MM.1S (cell line): ENCODE data around the gene MUC5B.

ENCODE experiments used
- DNase-seq: peaks from one replicate; pipeline ENCODE4 v3.0.0-alpha.2; 2015
- H2AFZ ChIP-seq: fragments of 300-600 bp; sonication (generic); 2 replicates; pipeline ENCODE4 v1.6.0; 2016; ENCODE audit warnings: antibody characterized with exemption, low read length
- H3F3A ChIP-seq: fragments of 300-600 bp; sonication (generic); 2 replicates; pipeline ENCODE4 v1.6.1; 2016; ENCODE audit warnings: mild to moderate bottlenecking, antibody characterized with exemption, low read length, moderate library complexity, mixed read lengths; ENCODE audit not compliant: insufficient read depth
- H3K27ac ChIP-seq: fragments of 300-600 bp; sonication (generic); 2 replicates; pipeline ENCODE4 v1.5.1; 2016; ENCODE audit warnings: mild to moderate bottlenecking, low read length
- H3K27me3 ChIP-seq: fragments of 300-600 bp; sonication (generic); replicated peaks from 2 replicates; pipeline ENCODE4 v1.6.0; 2016; ENCODE audit warnings: low read length; ENCODE audit not compliant: insufficient read depth
- H3K36me3 ChIP-seq: fragments of 300-600 bp; sonication (generic); replicated peaks from 2 replicates; pipeline ENCODE4 v1.6.1; 2016; ENCODE audit warnings: mild to moderate bottlenecking, low read length, mixed read lengths; ENCODE audit not compliant: insufficient read depth
- H3K4me1 ChIP-seq: fragments of 300-600 bp; sonication (generic); 2 replicates; pipeline ENCODE4 v1.6.1; 2016; ENCODE audit warnings: low read length, mixed read lengths
- H3K4me2 ChIP-seq: fragments of 300-600 bp; sonication (generic); 2 replicates; pipeline ENCODE4 v1.6.0; 2016; ENCODE audit warnings: low read depth, low read length
- H3K4me3 ChIP-seq: fragments of 300-600 bp; sonication (generic); 2 replicates; pipeline ENCODE4 v1.5.1; 2016; ENCODE audit warnings: low read length, mixed read lengths
- H3K79me2 ChIP-seq: fragments of 300-600 bp; sonication (generic); 2 replicates; pipeline ENCODE4 v1.6.1; 2016; ENCODE audit warnings: mixed run types, low read length, mixed read lengths
- H3K9ac ChIP-seq: fragments of 300-600 bp; sonication (generic); 2 replicates; pipeline ENCODE4 v1.6.1; 2016; ENCODE audit warnings: low read length, mixed read lengths
- H3K9me2 ChIP-seq: fragments of 300-600 bp; sonication (generic); replicated peaks from 2 replicates; pipeline ENCODE4 v1.6.1; 2016; ENCODE audit warnings: mild to moderate bottlenecking, low read length, mixed read lengths; ENCODE audit not compliant: insufficient read depth
- H3K9me3 ChIP-seq: fragments of 300-600 bp; sonication (generic); replicated peaks from 2 replicates; pipeline ENCODE4 v1.6.1; 2016; ENCODE audit warnings: mild to moderate bottlenecking, low read length, mixed read lengths; ENCODE audit not compliant: insufficient read depth
- H4K20me1 ChIP-seq: fragments of 300-600 bp; sonication (generic); 2 replicates; pipeline ENCODE4 v1.6.1; 2016; ENCODE audit warnings: mild to moderate bottlenecking, low read length, moderate library complexity, mixed read lengths; ENCODE audit not compliant: insufficient read depth
- CTCF ChIP-seq: fragments of 300-600 bp; sonication (generic); IDR thresholded peaks from 2 replicates; pipeline ENCODE4 v1.5.1; 2016; ENCODE audit warnings: antibody characterized with exemption, low read length, mixed read lengths
- EZH2 ChIP-seq: fragments of 300-600 bp; sonication (generic); optimal IDR thresholded peaks from 2 replicates; pipeline ENCODE3; 2017; ENCODE audit warnings: low read depth, mild to moderate bottlenecking, antibody characterized with exemption, low read length, mixed read lengths
- EZH2phosphoT487 ChIP-seq: fragments of 300-600 bp; sonication (generic); IDR thresholded peaks from 2 replicates; pipeline ENCODE4 v1.6.1; 2018; ENCODE audit warnings: antibody characterized with exemption, low read length

MUC5B gene

GRCh38 chr11:1205987-1206331 is 16.9 kb upstream of the MUC5B start:
- no peaks in the 10 kb centered on the region for H4K20me1 ChIP-seq
- no peaks in the 10 kb centered on the region for H3K9me3 ChIP-seq
- no peak overlapping the region for H3K4me3 ChIP-seq
- no peaks in the 10 kb centered on the region for H3F3A ChIP-seq
- DNase-seq: no peak
- H3K9me2 ChIP-seq: no peaks in the 10 kb centered on the region
- H3K4me2 ChIP-seq: no peak overlapping the region
- no peaks in the 10 kb centered on the region for H3K79me2 ChIP-seq
- no peaks in the 10 kb centered on the region for H3K36me3 ChIP-seq
- peaks cover 96% of the 10 kb centered on the region for H3K27me3 ChIP-seq
- no peak overlapping the region for H3K9ac ChIP-seq
- no peaks in the 10 kb centered on the region for H3K4me1 ChIP-seq
- H3K27ac ChIP-seq: no peak overlapping the region
- no peak overlapping the region for H2AFZ ChIP-seq
- TF ChIP-seq EZH2phosphoT487 (no peak), CTCF (no peak), EZH2 (no peak)

GRCh38 chr11:1206391-1207271 is 16.2 kb upstream of the MUC5B start:
- Histone ChIP-seq H4K20me1 (no peaks in the 10 kb centered on the region), H3K9me2 (no peaks in the 10 kb centered on the region), H3K79me2 (no peaks in the 10 kb centered on the region), H3K4me1 (no peaks in the 10 kb centered on the region), H3K36me3 (no peaks in the 10 kb centered on the region), H3K27me3 (peaks cover 96% of the 10 kb centered on the region), H2AFZ (no peak overlapping the region), H3K4me2 (no peak overlapping the region), H3K4me3 (no peak overlapping the region), H3K9ac (no peak overlapping the region), H3K27ac (no peak overlapping the region), H3K9me3 (no peaks in the 10 kb centered on the region), H3F3A (no peaks in the 10 kb centered on the region)
- TF ChIP-seq CTCF: no peak
- no peak for TF ChIP-seq EZH2phosphoT487
- no peak for TF ChIP-seq EZH2
- no peak for DNase-seq

GRCh38 chr11:1207401-1208143 is 15.3 kb upstream of the MUC5B start:
- H3K27ac ChIP-seq: no peak overlapping the region
- H3K4me1 ChIP-seq: no peaks in the 10 kb centered on the region
- H4K20me1 ChIP-seq: no peaks in the 10 kb centered on the region
- H3K9me2 ChIP-seq: no peaks in the 10 kb centered on the region
- DNase-seq: no peak
- no peak overlapping the region for H3K4me2 ChIP-seq
- H3K36me3 ChIP-seq: no peaks in the 10 kb centered on the region
- H3K79me2 ChIP-seq: no peaks in the 10 kb centered on the region
- H3K9me3 ChIP-seq: no peaks in the 10 kb centered on the region
- H3F3A ChIP-seq: no peaks in the 10 kb centered on the region
- no peak overlapping the region for H3K9ac ChIP-seq
- H3K27me3 ChIP-seq: peaks cover 94% of the 10 kb centered on the region
- H3K4me3 ChIP-seq: no peak overlapping the region
- no peak for TF ChIP-seq EZH2
- no peak for TF ChIP-seq CTCF
- no peak for TF ChIP-seq EZH2phosphoT487
- H2AFZ ChIP-seq: no peak overlapping the region
